Left renal cortex interstitium (tissue), 4 donors: ENCODE data around the gene UGT1A4. TPM values are rescaled to one million over a fixed set of nuclear protein-coding genes. Genes with fewer than 3 reads are reported as not detected.

Experiments
- DNase-seq, 4 donors: peaks; one replicate each; pipeline ENCODE4 v3.0.0-alpha.2; 2013; ENCODE audit warnings: low read depth in 4 of 4, low spot score in 2 of 4, missing footprints in 1 of 4
- polyA plus RNA-seq, 4 donors: library from polyadenylated mRNA; unstranded; fragments of 120-200 nt; gene quantifications; one replicate each; pipeline ENCODE4 v1.2.1, GENCODE V29; 2013; ENCODE audit not compliant: insufficient read length in 4 of 4

The UGT1A4 gene
- polyA plus RNA-seq, 4 donors: not detected

- no peak for DNase-seq
Observed at GRCh38 chr2:233779722-233780121, 61.2 kb downstream of the UGT1A4 start.

DNA sequence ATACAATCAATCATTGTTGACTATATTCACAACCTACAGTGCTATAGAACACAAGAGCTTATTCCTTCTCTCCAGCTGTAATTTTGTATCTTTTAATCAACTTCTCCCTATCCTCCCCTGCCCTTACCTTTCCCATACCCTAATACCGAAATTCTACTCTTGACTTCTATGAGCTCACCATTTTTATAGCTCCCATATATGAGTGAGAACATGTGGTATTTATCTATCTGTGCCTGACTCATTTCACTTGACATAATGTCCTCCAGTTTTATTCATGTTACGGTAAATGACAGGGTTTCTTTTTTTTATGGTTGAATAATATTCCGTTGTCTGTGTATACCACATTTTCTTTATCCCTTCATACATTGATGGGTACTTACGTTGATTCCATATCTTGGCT is 62.2 kb downstream of the UGT1A4 start:
- no peak for DNase-seq

DNA sequence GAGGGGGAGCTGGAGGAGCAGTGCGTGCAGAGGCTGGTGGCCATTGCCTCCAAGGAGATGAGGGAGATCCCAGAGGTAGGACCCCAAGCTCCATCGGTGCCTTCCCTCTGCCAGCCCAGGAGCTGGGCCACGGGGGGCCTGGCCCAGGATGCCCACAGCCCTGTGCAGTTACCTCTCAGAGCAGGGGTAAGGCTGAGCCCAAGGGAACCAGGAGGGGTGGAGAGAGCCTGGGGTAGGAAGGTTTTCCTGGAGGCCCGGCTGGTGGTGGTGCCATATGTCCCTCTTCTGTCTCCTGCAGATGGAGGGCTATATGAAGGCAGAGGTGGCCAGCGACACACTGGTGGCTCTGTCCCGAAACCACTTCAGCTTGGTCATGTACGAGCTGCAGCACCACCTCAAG is 71.0 kb downstream of the UGT1A4 start:
- no peak for DNase-seq

DNA sequence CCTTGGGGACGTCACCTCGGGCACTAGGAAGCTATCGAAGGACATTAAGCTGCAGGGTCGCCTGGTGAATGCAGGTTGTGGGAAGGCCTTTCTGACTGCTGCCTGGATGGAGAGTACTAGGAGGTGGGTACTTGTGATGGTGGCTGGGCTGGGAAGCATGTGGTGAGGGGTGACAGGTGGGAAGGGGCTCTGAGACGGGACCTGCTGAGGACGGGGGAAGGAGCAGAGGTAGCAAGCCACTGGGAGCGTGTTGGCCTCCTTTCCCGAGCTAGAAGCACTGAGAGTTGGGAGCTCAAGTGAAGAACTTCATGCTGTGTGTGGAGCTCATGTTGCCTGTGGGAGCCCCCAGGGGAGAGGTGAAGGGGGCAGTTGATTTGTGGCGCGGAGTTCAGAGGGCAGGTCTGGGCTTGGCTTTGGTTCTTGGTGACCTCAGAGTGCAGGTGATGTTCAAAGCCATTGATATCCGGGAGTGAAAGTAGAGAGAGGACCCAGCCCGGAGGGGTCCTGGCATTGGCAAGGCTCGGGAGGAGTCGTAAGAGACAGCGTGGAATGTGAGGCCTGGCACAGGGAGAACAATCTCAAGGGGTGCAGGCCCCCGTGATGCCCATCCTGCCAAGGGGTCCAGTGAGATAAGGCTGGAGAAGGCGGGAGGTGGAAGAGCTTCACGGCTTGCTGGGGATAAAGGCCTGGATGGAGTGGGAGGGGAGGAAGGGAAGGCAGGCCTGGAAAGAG is 72.8 kb downstream of the UGT1A4 start:
- no peak for DNase-seq

GRCh38 chr2:233791883-233792329 is 73.4 kb downstream of the UGT1A4 start:
- DNase-seq: no peak

- DNase-seq: no peak
Observed at GRCh38 chr2:233792720-233793119, 74.2 kb downstream of the UGT1A4 start.

DNA sequence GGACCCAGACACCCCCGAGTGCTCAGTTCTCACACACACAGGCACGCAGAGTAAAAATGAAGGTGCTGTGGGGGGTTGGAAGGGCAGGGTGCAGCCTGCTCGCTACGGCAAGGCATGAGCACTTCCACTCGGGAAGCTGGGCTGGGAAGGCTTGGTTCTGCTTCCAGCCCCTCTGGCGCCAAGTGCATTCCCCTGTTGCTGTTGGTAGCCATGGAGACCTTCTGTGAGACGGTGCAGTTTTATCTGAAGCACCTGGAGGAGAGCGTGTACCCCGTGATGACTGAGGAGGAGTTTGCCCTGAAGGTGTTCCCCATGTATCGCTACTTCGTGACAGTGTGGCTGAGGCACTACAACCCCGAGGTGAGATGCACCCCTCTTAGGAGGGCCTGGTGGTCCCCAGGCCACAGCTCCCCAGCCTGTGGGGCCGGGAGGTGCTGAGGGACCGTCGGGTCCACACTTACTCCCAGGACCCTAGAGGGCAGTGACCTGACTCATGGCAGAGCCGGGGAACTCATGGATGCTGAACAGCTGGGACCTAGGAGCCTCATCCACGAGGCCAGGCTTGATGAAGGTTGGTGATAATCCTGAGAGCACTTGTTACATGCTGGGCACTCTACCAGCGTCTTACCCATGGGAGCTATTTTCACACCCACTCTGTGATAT is 75.1 kb downstream of the UGT1A4 start:
- DNase-seq: no peak

DNA sequence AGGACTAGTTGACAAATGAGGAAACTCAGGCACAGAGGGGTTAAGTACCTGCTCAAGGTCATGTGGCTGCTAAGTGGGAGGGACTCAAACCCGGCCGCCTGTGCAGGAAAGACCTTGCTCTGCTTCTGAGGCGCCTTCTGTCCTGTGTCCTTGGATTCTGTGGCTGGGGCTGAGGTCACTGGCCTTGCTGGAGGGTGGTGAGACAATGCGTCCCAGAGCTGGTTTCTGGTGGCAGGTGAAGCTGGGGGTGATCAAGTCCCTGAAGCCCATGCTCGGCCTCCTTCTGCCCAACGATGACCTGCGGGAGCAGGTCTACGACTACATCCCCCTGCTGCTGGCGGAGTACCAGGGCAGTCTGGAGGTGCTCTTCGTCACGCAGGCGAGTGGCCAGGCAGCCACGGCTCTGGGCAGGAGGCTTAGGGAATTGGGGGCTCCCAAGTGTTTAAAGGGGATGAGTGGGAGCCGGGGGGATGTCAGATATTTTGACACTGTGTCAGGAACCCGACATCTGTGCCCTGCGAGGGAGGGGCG is 75.7 kb downstream of the UGT1A4 start:
- no peak for DNase-seq

GRCh38 chr2:233795735-233796171 is 77.2 kb downstream of the UGT1A4 start:
- no peak for DNase-seq

- no peak for DNase-seq
Observed at GRCh38 chr2:233796254-233796653, 77.7 kb downstream of the UGT1A4 start.

DNA sequence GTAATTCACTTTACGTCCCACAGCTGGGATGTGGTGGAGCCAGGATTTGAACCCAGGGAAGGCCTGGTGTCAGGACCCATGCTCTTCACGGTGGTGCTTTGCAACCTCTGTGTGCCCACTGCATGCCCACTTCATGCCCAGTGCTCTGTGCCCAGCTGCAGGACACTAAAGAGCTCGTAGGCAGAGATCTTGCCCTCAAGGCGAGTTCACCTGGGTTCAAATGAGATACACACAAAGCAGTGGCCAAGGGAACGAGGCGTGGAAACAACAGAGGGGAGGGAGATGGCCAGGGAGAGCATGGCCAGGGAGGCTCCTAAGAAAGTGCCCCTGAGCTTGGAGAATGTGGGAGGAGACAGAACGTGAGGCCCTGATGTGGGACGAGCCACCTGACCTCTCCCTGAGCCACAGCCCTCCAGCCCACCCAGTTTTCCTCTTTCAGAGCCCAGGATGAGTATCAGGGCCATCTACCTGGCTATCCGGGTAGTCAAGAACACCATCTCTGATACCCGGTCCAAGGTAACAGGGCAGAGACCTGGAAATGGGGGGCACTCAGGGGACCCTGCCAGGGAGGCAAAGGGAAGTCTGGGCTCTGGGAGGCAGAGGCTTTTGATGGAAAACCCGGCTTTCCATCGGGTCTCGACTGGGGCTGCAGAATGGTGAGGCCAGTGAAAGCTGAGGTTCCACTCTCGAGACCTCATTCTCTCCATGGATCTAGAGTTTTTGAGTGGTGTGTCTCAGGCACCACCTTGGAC is 80.0 kb downstream of the UGT1A4 start:
- DNase-seq: no peak

DNA sequence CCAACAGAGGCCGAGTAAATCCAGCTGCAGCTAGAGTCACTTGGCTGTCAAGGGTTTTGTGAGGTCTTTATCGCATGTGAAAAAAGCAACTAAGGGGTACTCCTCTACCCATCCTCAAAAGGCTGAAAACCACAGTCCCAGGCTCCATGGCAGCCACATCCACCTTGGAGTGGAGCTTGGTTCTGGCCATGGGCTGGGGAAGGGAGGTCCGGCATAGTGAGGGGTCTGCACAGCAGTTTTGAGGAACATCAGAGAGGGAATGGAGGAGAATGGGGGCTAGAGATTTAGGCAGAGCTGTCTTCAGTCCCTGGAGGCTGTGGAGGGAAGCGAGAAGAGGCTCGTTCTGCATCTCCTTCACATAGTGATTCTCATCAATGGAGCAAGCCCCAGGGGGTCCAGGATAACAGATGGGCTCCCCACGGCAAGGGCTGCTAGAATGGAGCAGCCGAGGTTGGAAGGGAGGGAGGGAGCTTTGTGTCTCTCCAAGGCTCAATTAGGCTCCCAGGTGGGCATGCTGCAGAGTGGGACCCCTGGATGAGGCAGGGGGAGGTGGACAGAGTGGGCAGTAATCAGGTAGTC is 80.6 kb downstream of the UGT1A4 start:
- no peak for DNase-seq

DNA sequence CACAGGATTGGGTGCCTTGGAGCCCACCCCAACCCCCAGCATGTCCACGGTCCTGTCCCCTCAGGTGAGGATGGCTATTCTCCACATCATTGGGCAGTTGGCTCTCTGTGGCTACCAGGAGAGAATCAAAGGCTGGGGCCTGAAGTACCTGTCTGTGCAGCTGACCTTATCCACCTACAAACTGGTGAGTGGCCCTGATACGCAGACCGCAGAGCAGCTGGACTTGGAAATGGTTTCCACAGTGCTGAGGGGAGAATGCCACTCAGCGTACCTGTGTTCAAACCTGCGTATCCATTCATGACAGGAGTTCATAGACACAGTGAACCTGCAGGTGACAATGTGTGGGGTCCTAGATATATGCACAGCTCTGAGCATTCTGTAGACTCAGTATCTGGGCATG is 81.2 kb downstream of the UGT1A4 start:
- DNase-seq: no peak

GRCh38 chr2:233800208-233800607 is 81.7 kb downstream of the UGT1A4 start:
- DNase-seq: no peak

DNA sequence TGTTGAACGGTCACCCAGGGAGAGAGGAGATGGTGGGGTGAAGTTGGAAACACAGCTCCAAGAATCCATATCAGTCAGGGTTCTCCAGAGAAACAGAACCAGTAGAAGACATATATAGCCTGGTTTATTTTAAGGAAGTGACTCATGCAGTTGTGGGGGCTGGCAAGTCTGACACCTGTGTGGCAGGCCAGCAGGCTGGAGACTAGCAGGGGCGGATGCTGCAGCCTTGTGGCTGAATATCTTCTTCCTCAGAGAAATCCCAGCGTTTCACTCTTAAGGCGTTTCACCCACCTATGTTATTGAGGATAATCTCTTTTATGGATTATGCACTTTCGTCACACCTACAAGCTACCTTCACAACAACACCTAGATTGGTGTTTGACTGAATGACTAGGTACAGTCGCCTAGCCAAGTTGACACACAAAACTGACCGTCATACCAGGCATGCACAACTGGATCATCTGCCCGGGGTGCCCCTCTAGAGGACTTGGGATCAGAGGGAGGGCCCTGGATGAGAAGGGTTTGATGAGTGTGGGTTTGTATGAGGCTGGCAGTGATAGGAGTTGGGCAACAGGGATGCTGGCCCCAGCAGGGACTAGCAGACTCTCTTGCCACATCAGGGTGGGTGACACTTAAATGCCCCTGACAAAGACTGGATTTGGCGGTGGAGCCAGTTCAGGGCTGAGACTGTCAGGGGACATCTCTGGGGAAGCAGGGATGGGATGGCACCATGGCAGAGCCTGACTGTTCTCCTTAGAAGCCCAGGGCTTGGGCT is 83.0 kb downstream of the UGT1A4 start:
- DNase-seq: no peak

GRCh38 chr2:233802132-233802815 is 83.7 kb downstream of the UGT1A4 start:
- no peak for DNase-seq

- DNase-seq: no peak
Observed at GRCh38 chr2:233803292-233803911, 84.9 kb downstream of the UGT1A4 start.

- no peak for DNase-seq
Observed at GRCh38 chr2:233803994-233804393, 85.5 kb downstream of the UGT1A4 start.

- DNase-seq: no peak
Observed at GRCh38 chr2:233807215-233807865, 88.8 kb downstream of the UGT1A4 start.
